HS-5 (cell line): ENCODE measurements around the gene BPI.
"Not testable (repeated sequence)": the region's sequence is repeated elsewhere in the genome, so short reads cannot be mapped to it uniquely, and the experiment has no call there.

Source experiments
- DNase-seq: peaks from one replicate; pipeline ENCODE4 v3.0.0-alpha.2; 2012; ENCODE audit warnings: low read depth

Gene BPI

DNA sequence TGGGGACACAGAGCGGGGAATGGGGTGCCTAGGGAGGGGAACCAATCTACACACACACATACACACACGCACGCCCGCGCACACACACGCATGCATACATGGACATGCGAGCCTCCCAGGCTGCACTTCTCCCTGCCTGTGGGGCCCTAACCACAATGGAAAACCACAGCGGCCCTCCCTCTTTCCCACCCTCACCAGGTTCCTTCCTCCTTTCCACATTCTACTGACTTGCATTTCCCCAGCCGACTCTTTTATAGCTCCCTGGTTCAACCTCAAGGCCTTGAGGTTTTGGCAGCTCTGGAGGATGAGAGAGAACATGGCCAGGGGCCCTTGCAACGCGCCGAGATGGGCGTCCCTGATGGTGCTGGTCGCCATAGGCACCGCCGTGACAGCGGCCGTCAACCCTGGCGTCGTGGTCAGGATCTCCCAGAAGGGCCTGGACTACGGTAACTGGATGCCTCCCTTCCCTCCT lies at the start of gene BPI:
TSS of gene BPI (plus strand) at position 249 of the 472 bp plus-strand sequence. CDS start at position 317, 68 bp downstream.
- DNase-seq, result no peak

DNA sequence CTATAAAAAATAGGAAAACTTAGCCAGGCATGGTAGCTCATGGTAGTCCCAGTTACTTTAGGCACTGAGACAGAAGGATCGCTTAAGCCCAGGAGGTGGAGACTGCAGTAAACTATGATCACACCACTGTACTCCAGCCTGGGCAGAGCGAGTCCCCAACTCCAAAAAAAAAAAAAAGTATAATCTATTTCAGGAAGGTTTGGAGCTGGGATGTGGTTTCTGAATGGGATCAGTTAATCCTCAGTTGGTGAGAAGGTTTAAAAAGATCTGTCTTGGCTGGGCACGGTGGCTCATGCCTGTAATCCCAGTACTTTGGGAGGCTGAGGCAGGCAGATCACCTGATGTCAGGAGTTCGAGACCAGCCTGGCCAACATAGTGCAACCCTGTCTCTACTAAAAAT lies 49.3 kb upstream of the BPI start:
- DNase-seq, result not testable (repeated sequence)

DNA sequence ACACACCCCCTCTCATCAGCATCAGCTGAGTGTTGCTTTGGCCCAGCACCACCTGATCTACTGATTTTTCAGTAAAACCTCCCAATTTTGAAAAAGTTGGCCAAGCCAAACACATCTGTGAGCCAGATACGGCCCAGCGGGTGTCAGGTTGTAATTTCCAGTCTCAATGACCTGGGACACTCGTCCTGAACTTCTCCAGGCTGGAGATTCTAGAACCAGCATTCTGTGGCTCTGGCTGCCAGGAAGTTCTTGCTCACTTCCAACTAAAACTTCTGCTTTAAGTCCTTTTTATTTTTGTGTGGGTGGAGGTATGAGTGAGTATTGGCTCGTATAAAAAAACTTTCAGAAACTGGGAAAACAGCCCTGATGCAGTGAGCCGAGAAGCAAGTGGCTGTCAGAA lies 48.6 kb upstream of the BPI start:
- DNase-seq, result no peak

DNA sequence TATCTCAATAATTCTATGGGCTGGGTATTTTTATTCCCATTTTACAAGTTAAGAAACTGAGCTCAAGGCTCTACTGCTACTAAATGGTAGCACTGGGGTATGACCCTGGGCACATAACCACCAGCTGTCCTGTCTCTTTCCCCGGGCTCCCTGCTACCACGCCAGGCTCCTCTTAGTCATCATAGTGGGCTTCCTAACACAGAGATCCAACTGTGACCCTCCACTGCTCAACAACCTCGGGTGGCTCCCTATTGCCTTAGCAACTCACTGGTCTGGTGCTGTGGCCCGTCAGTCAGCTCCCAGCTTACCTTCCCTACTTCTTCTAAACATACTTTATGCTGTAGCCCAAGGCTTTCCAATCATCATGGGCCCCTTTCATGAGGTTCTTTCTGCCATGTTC lies 47.9 kb upstream of the BPI start:
- DNase-seq, result no peak

DNA sequence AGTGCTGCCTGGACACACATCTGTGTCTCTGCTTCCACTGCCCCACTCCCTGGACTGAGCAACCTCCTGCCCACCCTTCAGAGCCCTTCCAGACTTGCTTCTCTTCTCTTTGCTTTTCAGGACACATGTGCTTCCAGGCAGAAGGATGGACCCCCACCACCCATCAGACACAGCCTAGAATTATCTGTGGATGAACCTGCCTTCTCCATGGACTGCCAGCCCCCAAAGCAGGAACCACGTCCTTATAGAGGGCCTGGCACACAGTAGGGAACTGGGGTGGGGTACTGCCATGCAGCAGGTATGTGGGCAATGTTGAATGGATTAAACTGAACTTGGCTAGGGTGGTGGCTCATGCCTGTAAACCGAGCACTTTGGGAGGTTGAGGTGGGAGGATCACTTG lies 47.0 kb upstream of the BPI start:
- no peak for DNase-seq

DNA sequence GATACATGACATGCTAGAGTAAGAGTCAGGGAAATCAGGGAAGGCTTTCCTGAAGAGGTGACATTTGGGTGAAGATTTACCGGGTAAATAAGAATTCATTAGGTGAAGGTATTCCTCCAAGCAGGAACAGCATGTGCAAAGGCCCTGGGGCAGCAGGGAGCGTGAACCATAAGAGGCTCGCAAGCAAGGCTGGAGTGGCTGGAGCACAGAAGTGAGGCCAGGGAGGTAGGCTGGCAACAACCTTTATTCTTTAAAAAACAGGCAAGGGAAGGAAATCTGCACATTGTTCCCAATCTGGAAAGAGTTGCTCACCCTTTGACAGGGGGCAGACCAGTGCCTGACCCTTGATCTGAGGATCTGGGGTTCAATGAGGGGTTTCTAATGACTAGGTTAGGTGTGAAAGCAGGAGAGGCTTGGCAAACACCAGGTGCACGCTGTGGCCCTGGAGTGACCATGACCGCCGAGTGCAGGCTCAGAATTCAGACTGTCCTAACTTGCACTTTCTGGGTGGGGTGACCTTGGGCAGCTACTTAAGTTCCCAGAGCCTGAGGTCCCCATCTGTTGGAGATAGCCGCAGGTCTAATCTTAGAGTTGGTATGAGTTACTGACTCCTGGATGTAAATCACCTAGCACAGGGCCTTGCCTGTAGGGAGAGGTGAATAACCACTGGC lies 45.3 kb upstream of the BPI start:
- no peak for DNase-seq

DNA sequence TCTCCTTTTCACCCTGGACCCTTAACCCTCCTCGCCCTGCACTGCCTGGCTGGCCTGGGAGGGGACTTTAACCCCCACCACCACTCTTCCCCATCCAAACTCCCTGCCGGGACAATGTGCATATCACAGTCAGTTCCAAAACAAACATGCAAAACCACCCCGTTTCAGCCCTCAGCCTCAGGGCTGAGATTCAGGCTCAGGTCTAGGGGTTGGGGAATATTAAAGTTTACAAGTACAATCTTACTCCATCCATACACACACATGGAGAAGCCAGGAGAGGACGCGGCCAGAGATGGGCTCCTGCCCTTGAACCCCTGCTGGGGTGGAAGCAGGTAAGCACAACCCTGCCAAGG lies 44.0 kb upstream of the BPI start:
- no peak for DNase-seq

DNA sequence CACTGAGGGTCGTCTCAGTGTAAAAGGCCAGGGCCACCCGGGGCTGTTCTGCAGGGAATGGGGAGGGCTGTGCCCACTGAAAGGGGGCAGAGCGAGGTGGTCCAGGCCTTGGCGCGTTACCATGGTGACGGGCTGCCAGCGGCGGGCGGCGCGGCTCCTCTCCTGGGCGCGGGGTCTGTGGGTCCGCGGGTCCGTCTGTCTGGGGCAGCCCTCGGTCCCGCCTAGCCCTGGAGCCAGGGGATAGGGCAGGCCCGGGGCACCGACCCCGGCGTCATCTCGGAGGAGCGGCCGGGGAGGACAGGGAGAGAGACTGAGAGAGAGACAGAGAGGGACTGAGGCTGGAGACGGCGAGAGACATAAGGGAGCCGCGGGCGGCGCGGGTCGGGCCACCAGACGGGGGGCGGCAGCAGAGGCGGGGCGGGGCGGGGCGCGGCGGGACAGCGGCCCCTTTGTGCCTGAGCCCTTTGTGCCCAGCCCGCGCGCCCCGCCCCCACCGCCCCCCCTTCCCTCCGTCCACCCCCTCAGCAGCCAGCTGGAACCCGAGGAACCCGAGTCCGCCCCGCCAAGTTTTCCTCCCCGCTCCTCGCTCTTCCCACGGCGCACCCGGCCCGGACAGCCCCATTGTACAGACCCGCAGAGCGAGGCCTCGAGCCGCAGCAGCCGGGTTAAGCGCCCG lies 43.4 kb upstream of the BPI start, which contains the start of gene KIAA1755:
TSS of gene KIAA1755 (minus strand) at position 358 of the 676 bp plus-strand sequence. CDS start at position 123, 235 bp downstream.
- DNase-seq, result no peak

DNA sequence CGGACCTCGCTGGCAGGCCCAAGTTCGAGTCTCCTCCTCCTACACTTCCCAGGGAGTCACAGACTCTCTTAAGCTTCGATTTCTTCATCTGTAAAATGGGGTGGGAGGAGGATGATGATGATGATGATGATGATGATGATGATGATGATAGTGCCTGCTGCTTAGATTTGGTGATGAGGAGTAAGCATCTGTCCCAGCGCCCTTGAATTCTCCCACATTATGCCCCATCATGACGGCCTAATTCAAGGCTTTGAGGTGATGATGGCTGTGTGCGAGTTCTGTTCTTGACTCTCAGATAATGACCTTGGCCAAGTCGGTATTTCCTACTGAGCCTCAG lies 42.9 kb upstream of the BPI start:
- no peak for DNase-seq

DNA sequence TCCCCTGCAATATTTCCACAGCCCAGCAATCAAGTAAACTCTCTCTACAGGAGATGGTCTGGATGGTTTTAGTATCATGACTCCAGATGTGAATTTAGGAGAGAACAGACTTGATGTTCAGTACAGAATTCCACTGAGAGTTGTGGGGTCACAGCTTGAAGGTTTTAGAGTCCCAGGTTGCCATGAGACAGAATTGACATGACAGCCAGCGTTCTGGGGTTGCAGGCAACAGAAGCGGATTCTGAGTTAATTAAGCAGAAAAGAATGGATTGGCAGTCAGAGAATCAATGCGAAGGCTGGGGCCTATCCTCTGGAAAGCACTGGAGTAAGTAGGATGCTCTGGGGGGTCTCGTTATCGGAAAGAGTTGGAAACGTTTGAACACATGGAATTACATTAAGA lies 41.0 kb upstream of the BPI start:
- no peak for DNase-seq

DNA sequence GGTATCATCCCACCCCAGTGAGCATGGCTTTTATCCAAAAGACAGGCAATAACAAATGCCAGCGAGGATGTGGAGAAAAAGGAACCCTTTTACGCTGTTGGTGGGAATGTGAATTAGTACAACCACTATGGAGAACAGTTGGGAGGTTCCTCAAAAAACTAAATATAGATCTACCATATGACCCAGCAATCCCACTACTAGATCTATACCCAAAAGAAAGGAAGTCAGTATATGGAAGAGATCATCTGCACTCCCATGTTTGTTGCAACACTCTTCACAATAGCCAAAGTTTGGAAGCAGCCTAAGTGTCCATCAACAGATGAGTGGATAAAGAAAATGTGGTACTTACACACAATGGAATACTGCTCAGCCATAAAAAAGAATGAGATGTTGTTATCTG lies 37.5 kb upstream of the BPI start:
- DNase-seq, result no peak

DNA sequence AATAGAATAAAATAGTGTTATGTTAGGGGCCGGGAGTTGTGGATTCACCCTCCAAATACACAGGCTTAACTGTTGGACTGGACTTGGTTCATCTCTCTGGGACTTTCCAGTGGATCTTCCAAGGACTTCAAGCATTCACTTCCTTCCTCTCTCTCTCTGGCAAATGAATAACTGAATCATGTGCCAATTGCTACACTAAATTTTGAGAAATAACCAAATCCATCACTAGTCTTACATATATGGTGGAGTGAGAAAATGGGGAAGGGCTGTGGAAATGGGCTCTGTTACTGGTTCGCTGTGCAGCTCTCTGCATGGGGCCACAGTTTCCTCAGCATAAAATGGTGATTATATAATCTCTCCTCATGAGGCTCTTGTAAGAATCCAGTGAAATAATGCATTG lies 36.7 kb upstream of the BPI start:
- DNase-seq, result no peak

DNA sequence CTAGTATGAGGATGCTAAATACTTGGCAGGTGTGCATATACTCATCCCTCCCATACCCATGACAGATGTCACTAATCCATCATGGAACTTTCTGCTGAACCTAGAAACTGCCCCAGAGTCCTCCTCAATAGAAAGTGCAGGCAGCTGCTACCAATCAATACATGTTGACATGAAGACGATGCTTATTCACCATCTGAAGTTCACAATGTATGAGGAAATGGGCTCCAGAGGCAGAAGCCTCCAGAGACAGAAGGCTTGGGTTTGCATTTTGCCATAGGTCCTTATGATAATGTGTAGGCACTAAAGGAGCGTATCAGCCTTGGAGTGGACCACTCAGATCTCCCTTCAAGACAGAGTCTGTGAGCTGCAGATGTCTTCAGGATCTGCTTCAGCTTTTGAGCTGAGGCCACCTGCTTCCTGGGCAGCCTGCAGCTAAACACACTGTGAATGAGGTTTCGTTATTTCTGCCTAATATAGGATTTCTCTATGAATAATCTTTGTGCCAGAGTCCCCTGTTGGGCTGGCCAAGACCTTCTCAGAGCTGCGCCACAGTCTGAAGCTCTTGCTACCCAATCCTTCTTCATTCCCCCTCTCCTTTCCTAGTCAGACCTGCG lies 35.9 kb upstream of the BPI start:
- no peak for DNase-seq

DNA sequence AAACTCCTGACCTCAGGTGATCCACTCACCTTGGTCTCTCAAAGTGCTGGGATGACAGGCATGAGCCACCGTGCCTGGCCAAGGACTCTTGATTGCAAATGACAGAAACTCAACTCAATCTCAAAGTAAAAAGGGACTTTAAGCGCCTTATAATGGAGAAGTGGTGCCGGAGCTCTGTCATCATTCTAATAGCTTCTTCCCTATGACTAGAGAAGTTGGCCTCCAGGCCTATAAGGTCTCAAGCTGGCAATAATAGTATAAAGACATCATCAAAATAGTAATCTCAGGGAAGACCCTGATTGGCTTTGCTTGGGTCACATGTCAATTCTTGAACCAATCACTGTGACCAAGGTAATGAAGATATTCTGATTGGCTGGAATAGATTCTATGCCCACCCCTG lies 34.9 kb upstream of the BPI start:
- DNase-seq, result no peak

DNA sequence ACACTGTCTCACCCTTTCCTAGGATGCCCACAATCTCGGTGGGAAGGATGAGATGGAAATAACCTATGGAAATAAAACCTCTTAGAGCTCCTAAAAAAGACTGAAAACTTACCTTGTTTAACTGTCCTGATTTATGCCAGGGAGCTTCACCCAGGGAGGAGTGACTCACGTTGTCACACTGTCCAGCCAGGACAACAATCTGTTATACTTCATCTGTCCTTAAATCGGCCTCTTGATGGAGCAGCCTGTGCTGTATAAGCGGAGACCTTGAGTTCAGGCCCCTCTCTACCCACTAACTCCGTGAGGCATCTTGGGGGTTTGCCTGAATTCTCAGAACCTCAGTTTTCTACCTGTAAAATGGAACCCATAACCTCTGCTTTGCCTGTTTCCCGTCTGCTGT lies 34.2 kb upstream of the BPI start:
- DNase-seq, result no peak

DNA sequence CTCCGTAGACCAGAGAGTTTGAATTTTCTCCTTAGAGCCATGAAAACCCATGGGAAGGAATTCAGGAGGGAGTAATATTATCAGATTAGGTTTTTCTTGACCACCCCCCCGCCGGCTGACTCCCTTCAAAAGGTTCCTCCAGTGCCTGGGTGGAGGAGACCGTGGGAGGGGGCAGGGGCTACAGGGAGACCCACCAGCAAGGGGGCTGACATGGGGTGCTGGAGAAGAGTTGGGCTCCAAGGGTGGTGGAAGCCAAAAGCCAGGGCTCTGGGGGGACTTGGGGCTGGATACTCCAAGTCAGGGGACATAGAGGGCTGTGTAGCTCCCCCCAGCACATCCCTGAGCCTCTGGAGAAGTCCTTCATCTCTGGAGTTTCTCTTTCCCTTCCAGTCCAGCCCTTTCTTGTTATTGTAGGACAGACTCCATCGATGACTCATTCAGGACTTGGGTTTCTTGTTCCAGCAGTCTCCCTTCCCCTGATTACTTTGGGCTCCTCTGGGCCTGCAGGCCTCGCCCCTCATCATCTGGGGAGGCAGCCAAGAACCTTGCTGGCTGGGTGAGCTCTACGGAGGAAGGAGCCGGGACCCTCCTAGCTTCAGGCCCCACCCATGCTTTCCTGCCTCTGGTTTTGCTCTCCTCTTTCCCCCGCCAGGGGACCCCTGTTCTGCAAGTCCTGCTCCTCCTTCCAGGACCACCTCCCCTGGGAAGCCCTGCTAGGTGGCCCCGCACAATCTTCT lies 32.9 kb upstream of the BPI start:
- DNase-seq, result peak; percentile 67

DNA sequence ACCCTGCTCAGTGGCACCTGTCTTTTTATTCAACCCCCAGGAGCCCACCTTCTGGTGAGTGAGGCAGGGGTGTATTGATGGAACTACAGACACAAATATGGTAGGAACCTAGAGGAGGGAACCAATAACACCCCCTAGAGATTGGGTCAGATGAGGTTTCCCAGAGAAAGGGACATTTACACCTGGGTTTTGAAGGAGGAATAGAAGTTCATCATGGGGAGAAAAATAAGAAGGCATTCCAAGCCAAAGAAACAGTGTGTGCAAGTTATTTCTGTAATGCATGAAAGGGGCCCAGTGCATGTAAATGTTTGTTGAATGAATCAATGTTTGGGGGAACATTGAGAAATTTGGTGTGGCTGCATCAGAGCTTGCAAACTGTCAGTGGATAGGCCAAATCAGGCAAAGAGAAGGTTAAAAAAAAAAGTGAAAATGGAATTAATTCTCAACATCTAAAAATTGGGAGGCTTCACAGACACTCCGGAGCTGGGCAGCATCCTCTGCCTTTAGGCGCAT lies 32.3 kb upstream of the BPI start:
- DNase-seq, result no peak

DNA sequence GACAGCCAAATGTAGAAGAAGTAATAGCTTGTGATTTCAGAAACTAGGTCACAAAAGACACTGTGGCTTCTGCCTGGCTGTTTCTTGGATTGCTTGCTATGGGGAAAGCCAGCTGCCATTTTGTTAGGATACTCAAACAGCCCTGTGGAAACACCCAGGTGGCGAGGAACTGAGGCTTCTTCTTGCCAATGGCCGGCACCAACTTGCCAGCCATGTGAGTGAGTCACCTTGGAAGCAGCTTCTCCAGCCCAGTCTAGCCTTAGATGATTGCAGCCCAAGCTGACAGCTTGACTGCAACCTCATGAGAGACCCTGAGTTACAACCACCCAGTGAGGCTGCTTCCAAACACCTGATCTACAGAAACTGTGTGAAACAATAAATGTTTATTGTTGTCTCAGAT lies 31.6 kb upstream of the BPI start:
- DNase-seq, result no peak

DNA sequence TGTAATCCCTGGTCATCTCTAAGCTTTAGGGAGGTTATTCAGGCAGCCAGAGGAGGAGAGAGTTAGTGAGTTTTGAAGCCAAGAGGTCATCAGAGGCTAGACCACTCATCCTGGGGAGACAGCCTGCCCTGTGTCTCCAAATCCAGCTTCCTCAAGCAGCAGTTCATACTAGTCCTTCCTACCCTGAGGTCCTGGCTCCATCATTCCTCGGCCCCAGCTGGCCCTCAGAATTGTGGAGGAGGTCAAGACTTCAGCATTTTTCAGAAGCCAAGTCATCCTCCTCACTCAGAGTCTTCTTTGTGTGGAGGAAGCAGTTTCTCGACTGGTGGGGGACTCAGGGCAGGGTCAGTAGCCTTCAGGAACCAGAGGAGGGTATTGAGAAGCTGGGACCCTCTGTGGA lies 31.0 kb upstream of the BPI start:
- DNase-seq, result peak; percentile 48

DNA sequence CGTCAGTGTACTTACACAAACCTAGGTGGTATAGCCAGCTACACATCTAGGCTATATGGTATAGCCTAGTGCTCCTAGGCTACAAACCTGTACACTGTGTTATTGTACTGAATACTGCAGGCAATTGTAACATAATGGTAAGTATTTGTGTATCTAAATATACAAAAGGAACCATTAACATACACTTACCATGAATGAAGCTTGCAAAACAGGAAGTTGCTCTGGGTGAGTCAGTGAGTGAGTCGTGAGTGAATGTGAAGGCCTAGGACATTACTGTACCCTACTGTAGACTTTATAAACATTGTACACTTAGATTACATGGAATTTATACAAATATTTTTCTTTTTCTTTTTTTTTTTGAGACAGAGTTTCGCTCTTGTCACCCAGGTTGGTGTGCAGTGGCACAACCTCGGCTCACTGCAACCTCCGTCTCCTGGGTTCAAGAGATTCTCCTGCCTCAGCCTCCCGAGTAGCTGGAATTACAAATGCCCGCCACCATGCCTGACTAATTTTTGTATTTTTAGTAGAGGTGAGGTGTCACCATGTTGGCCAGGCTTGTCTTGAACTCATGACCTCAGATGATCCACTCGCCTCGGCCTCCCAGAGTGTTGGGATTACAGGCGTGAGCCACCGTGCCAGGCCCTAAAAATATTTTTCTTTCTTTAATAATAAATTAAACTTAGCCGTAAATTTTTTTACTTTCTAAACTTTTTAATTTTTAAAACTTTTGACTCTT lies 28.0 kb upstream of the BPI start:
- DNase-seq, result peak; percentile 78

DNA sequence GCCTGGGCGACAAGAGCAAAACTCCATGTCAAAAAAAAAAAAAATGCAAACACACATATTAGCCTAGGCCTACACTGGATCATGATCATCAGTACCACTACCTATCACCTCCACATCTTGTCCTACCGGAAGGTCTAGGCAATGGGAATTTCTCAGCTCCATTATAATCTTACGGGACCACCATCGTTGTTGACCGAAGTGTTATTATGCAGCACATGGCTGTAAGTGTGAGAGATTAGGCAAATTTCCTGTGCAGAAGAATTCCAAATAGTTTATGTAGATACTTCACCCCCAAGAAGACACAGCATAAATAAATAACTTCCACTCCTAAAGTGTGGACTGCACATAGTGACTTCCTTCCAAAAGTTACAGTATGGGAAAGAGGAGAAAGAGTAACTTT lies 26.7 kb upstream of the BPI start:
- DNase-seq, result no peak

DNA sequence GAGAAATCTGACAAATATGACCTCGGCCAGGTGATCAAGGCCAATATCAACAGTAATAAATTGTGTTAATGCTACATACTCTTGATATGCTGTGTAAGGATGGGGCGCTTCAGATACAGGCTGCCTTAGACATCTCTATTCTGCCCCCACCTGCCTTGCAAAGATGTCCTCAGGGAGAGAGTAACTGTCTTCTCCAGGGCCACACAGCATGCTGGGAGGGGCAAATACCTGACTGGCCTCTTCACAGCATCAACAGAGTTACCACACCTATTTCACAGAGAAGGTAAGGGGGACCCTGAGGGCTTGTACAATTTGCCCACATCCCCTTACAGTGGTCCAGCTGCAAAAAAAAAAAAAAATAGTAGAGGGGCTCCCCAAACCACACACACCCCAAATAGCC lies 26.3 kb upstream of the BPI start:
- no peak for DNase-seq
